HepG2 (cell line): ENCODE measurements around the gene CBX2. TPM values are rescaled to one million over a fixed set of nuclear protein-coding genes. Genes with fewer than 3 reads are reported as not detected.

Source experiments
- ELF3 ChIP-seq: IDR thresholded peaks from 2 replicates; pipeline ENCODE4 v1.6.1; 2016; ENCODE audit warnings: missing genetic modification reagents, missing compliant biosample characterization
- ERF ChIP-seq: IDR thresholded peaks from 2 replicates; pipeline ENCODE4 v1.6.1; 2018; ENCODE audit warnings: missing biosample characterization, missing genetic modification reagents
- HDAC6 ChIP-seq: fragments of 200-600 bp; sonication (generic); IDR thresholded peaks from 2 replicates; pipeline ENCODE4 v1.7.0; 2017; ENCODE audit warnings: mild to moderate bottlenecking, antibody characterized with exemption, low read length, low read depth
- HHEX ChIP-seq: IDR thresholded peaks from 2 replicates; pipeline ENCODE4 v1.6.1; 2016; ENCODE audit warnings: control low read depth
- HOXA3 ChIP-seq: sonication (generic); formaldehyde crosslinking; IDR thresholded peaks from 2 replicates; pipeline ENCODE4 v1.5.0; 2020; ENCODE audit warnings: missing genetic modification reagents
- KDM1A ChIP-seq: IDR thresholded peaks from 2 replicates; pipeline ENCODE4 v1.6.1; 2016; ENCODE audit warnings: missing compliant biosample characterization
- KDM6A ChIP-seq: IDR thresholded peaks from 2 replicates; pipeline ENCODE4 v1.6.1; 2016; ENCODE audit warnings: low read depth
- KLF12 ChIP-seq: sonication (generic); formaldehyde crosslinking; IDR thresholded peaks from 2 replicates; pipeline ENCODE4 v1.4.0; 2020; ENCODE audit warnings: missing genetic modification reagents, borderline replicate concordance
- KLF13 ChIP-seq: sonication (generic); formaldehyde crosslinking; IDR thresholded peaks from 2 replicates; pipeline ENCODE4 v1.4.0; 2020; ENCODE audit warnings: mild to moderate bottlenecking, missing genetic modification reagents
- NFRKB ChIP-seq: fragments of 450-650 bp; IDR thresholded peaks from 2 replicates; pipeline ENCODE4 v1.6.1; 2017
- RXRA ChIP-seq: sonication (generic); formaldehyde crosslinking; IDR thresholded peaks from 2 replicates; pipeline ENCODE4 v1.5.1; 2020; ENCODE audit warnings: missing genetic modification reagents
- SAFB2 ChIP-seq: sonication (generic); formaldehyde crosslinking; IDR thresholded peaks from 2 replicates; pipeline ENCODE4 v1.5.1; 2020; ENCODE audit warnings: missing genetic modification reagents, low read depth, mild to moderate bottlenecking, borderline replicate concordance
- SRSF4 ChIP-seq: fragments of 200-400 bp; formaldehyde crosslinking; IDR thresholded peaks from one replicate; pipeline ENCODE4 v1.6.1; 2018; ENCODE audit warnings: mild to moderate bottlenecking, low read depth, low read length, moderate library complexity; ENCODE audit not compliant: poor library complexity, severe bottlenecking
- ZNF598 ChIP-seq: sonication (generic); formaldehyde crosslinking; IDR thresholded peaks from 2 replicates; pipeline ENCODE4 v1.5.1; 2020; ENCODE audit warnings: mild to moderate bottlenecking, missing genetic modification reagents, borderline replicate concordance
- ZNF883 ChIP-seq: sonication (generic); formaldehyde crosslinking; IDR thresholded peaks from 2 replicates; pipeline ENCODE4 v1.5.1; 2020; ENCODE audit warnings: mild to moderate bottlenecking, missing genetic modification reagents; ENCODE audit errors: not compliant biosample characterization
- polyA plus RNA-seq, 8 experiments: library from polyadenylated mRNA; depleted of rRNA in 3 of 8; stranded (reverse) in 7 of 8; unstranded in 1 of 8; fragments of >200 nt; fragmentation: Illumina TruSeq in 4 of 8; extraction: Trizol in 4 of 8; gene quantifications; 2 replicates each; pipeline versions ENCODE4 v1.2.1 to v1.2.3, GENCODE V29; 2011 to 2016; ENCODE audit warnings: low read depth in 4 of 8, missing spikeins in 1 of 8, mixed read lengths in 1 of 8; ENCODE audit not compliant: insufficient read depth in 1 of 8
- total RNA-seq, 5 experiments: library from RNA; depleted of rRNA; stranded (reverse); fragments of >200 nt; fragmentation: Illumina TruSeq; extraction: Trizol; gene quantifications; 2 replicates each; pipeline ENCODE4 v1.2.3, GENCODE V29; 2016; ENCODE audit warnings: low read depth in 1 of 5
- TF ChIP-seq, protein P1 (sequence below): sonication (generic); formaldehyde crosslinking; IDR thresholded peaks from 2 replicates; pipeline ENCODE4 v1.5.1; 2020; ENCODE audit warnings: missing genetic modification reagents, mild to moderate bottlenecking, borderline replicate concordance
- TF ChIP-seq, protein P2 (sequence below): sonication (generic); formaldehyde crosslinking; conservative IDR thresholded peaks from 2 replicates; pipeline ENCODE4 v1.4.0; 2020; ENCODE audit warnings: missing genetic modification reagents
- TF ChIP-seq, protein P3 (sequence below): sonication (generic); formaldehyde crosslinking; IDR thresholded peaks from 2 replicates; pipeline ENCODE4 v1.9.0; 2022; ENCODE audit warnings: low read depth, missing genetic modification reagents
- TF ChIP-seq, protein P4 (sequence below): sonication (generic); formaldehyde crosslinking; IDR thresholded peaks from 2 replicates; pipeline ENCODE4 v1.4.0; 2020; ENCODE audit warnings: missing genetic modification reagents
- TF ChIP-seq, protein P5 (sequence below): sonication (generic); formaldehyde crosslinking; conservative IDR thresholded peaks from 2 replicates; pipeline ENCODE4 v1.8.1; 2023; ENCODE audit warnings: missing genetic modification reagents
- TF ChIP-seq, protein P6 (sequence below): sonication (generic); formaldehyde crosslinking; IDR thresholded peaks from 2 replicates; pipeline ENCODE4 v1.5.0; 2020; ENCODE audit warnings: missing genetic modification reagents

CBX2 gene
- total and polyA plus RNA-seq, 2 of the 13 experiments (the other 11 are each of a cell fraction or from before 2014, with no cell fraction given), result 14.5 to 31.1 TPM

DNA sequence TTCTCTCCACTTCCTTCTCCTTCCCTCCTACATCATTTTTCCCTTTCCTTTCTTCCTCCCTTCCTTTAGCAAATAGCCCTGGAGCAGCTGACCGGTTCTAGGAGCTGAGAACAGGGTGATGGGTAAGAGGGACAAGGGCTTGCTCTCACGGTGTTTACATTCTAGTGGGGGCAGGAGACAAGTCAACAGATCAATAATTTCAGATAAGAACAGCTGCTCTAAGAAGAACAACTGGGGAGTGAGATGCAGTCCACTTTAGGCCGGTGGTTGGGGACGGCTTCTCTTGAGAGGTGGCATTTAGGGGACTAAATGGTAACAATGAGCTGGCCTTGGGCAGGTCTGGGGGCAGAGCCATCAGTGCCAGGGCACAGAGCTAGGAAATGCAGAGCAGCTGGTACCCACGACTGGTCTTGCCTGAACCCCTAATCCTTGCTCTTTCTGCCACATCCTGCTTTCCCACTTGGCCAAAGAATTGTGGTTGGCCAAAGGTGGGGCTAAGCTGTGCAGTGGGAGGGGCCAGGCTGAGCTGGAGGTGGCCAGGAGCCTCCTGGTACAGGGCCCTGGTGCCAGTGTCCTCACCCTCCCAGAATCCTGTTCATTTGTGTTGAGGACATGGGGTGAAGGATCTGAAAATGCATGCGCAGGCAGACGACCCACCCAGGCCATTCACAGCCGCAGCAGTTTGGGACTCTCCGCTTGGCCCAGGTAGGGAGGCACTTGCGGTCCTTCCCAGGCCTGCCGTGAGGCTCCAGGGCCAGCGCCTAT, 43.6 kb downstream of the CBX2 start (continued):
- 0 out of 2 replicates have a peak, but pooled peaks have one; percentile 78 for TF ChIP-seq ERF (CRISPR knock-in tag)
- peak; percentile 77 for TF ChIP-seq ELF3 (CRISPR knock-in tag)
- no peak; the same call in 1 of the 2 replicates for TF ChIP-seq RXRA (CRISPR knock-in tag)
- peak; percentile 84; the same call in 1 of the 2 replicates for TF ChIP-seq KLF12 (CRISPR knock-in tag)
- TF ChIP-seq ZNF598 (CRISPR knock-in tag), result no peak
- TF ChIP-seq, protein P1, sequence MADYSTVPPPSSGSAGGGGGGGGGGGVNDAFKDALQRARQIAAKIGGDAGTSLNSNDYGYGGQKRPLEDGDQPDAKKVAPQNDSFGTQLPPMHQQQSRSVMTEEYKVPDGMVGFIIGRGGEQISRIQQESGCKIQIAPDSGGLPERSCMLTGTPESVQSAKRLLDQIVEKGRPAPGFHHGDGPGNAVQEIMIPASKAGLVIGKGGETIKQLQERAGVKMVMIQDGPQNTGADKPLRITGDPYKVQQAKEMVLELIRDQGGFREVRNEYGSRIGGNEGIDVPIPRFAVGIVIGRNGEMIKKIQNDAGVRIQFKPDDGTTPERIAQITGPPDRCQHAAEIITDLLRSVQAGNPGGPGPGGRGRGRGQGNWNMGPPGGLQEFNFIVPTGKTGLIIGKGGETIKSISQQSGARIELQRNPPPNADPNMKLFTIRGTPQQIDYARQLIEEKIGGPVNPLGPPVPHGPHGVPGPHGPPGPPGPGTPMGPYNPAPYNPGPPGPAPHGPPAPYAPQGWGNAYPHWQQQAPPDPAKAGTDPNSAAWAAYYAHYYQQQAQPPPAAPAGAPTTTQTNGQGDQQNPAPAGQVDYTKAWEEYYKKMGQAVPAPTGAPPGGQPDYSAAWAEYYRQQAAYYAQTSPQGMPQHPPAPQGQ, result no peak
- TF ChIP-seq HHEX (CRISPR knock-in tag), result peak; percentile 74
- TF ChIP-seq SAFB2 (CRISPR knock-in tag), result no peak
- peak; percentile 87 for TF ChIP-seq KDM6A (CRISPR knock-in tag)
- TF ChIP-seq, protein P2, sequence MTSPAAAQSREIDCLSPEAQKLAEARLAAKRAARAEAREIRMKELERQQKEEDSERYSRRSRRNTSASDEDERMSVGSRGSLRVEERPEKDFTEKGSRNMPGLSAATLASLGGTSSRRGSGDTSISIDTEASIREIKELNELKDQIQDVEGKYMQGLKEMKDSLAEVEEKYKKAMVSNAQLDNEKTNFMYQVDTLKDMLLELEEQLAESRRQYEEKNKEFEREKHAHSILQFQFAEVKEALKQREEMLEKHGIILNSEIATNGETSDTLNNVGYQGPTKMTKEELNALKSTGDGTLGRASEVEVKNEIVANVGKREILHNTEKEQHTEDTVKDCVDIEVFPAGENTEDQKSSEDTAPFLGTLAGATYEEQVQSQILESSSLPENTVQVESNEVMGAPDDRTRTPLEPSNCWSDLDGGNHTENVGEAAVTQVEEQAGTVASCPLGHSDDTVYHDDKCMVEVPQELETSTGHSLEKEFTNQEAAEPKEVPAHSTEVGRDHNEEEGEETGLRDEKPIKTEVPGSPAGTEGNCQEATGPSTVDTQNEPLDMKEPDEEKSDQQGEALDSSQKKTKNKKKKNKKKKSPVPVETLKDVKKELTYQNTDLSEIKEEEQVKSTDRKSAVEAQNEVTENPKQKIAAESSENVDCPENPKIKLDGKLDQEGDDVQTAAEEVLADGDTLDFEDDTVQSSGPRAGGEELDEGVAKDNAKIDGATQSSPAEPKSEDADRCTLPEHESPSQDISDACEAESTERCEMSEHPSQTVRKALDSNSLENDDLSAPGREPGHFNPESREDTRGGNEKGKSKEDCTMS (CRISPR knock-in tag), result no peak
- TF ChIP-seq HDAC6, result no peak
- TF ChIP-seq KLF13 (CRISPR knock-in tag), result no peak
- TF ChIP-seq, protein P3, sequence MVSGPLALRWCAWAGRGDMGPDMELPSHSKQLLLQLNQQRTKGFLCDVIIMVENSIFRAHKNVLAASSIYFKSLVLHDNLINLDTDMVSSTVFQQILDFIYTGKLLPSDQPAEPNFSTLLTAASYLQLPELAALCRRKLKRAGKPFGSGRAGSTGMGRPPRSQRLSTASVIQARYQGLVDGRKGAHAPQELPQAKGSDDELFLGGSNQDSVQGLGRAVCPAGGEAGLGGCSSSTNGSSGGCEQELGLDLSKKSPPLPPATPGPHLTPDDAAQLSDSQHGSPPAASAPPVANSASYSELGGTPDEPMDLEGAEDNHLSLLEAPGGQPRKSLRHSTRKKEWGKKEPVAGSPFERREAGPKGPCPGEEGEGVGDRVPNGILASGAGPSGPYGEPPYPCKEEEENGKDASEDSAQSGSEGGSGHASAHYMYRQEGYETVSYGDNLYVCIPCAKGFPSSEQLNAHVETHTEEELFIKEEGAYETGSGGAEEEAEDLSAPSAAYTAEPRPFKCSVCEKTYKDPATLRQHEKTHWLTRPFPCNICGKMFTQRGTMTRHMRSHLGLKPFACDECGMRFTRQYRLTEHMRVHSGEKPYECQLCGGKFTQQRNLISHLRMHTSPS (CRISPR knock-in tag), result peak; percentile 80
- peak; percentile 85; the same call in 1 of the 2 replicates for TF ChIP-seq KDM1A
- TF ChIP-seq, protein P4, sequence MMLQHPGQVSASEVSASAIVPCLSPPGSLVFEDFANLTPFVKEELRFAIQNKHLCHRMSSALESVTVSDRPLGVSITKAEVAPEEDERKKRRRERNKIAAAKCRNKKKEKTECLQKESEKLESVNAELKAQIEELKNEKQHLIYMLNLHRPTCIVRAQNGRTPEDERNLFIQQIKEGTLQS (CRISPR knock-in tag), result peak; percentile 21; the same call in 1 of the 2 replicates
- TF ChIP-seq, protein P5, sequence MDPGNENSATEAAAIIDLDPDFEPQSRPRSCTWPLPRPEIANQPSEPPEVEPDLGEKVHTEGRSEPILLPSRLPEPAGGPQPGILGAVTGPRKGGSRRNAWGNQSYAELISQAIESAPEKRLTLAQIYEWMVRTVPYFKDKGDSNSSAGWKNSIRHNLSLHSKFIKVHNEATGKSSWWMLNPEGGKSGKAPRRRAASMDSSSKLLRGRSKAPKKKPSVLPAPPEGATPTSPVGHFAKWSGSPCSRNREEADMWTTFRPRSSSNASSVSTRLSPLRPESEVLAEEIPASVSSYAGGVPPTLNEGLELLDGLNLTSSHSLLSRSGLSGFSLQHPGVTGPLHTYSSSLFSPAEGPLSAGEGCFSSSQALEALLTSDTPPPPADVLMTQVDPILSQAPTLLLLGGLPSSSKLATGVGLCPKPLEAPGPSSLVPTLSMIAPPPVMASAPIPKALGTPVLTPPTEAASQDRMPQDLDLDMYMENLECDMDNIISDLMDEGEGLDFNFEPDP (CRISPR knock-in tag), result 0 out of 2 replicates have a peak, but pooled peaks have one; percentile 84
- no peak for TF ChIP-seq SRSF4
- TF ChIP-seq, protein P6, sequence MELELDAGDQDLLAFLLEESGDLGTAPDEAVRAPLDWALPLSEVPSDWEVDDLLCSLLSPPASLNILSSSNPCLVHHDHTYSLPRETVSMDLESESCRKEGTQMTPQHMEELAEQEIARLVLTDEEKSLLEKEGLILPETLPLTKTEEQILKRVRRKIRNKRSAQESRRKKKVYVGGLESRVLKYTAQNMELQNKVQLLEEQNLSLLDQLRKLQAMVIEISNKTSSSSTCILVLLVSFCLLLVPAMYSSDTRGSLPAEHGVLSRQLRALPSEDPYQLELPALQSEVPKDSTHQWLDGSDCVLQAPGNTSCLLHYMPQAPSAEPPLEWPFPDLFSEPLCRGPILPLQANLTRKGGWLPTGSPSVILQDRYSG (CRISPR knock-in tag), result no peak
- no peak for TF ChIP-seq ZNF883
- peak; percentile 92 for TF ChIP-seq HOXA3
- TF ChIP-seq NFRKB, result no peak
